Right atrium auricular region (tissue), 2 donors: ENCODE measurements around the gene PRKCH. TPM values are rescaled to one million over a fixed set of nuclear protein-coding genes. Genes with fewer than 3 reads are reported as not detected.

Experiments used
- DNase-seq: peaks from one replicate; pipeline ENCODE4 v3.0.0-alpha.2; 2019; ENCODE audit warnings: low spot score
- H3K27ac ChIP-seq, 2 donors: fragments of 200-600 bp; sonication (generic); 1 replicate in 1 of 2; 2 replicates in 1 of 2; pipeline ENCODE4 v1.5.1; 2016 to 2019
- H3K27me3 ChIP-seq, 2 donors: fragments of 200-600 bp; sonication (generic); one replicate each; pipeline versions ENCODE4 v1.5.1 to v1.6.0; 2017 to 2019
- H3K36me3 ChIP-seq: fragments of 200-600 bp; sonication (generic); one replicate; pipeline ENCODE4 v1.5.1; 2016
- H3K4me1 ChIP-seq, 2 donors: fragments of 200-600 bp; sonication (generic); one replicate each; pipeline versions ENCODE4 v1.5.1 to v1.6.0; 2017 to 2019
- H3K4me3 ChIP-seq, 2 donors: fragments of 200-600 bp; sonication (generic); 1 replicate in 1 of 2; 2 replicates in 1 of 2; pipeline ENCODE4 v1.5.1; 2017 to 2019; ENCODE audit warnings: mild to moderate bottlenecking in 1 of 2, moderate library complexity in 1 of 2
- H3K9me3 ChIP-seq, 2 donors: fragments of 200-600 bp; sonication (generic); one replicate each; pipeline ENCODE4 v1.5.1; 2019
- CTCF ChIP-seq, 2 donors: fragments of 200-600 bp; sonication (generic); IDR thresholded peaks; one replicate each; pipeline ENCODE4 v1.5.1; 2019; ENCODE audit warnings: antibody characterized with exemption in 2 of 2
- total RNA-seq, 2 donors: library from RNA; depleted of rRNA; stranded (reverse); fragments of >200 nt; gene quantifications; one replicate each; pipeline ENCODE4 v1.1.0, GENCODE V29; 2016

The PRKCH gene
- total RNA-seq, 2 donors from 2014 or later, result 24.9 to 40.3 TPM

GRCh38 chr14:61570549-61571290, 249.3 kb downstream of the PRKCH start:
- no peak for TF ChIP-seq CTCF (IDR thresholded peaks at IDR 0.05)
- Histone ChIP-seq H3K36me3 (no peaks in the 10 kb centered on the region), H3K4me1 (peaks cover 2 to 52% of the 10 kb centered on the region in 2 donors), H3K9me3 (no peaks in the 10 kb centered on the region), H3K4me3 (no peak overlapping the region), H3K27ac (peak overlapping the region; percentile 68 to 74), H3K27me3 (no peaks in the 10 kb centered on the region)
- peak; percentile 57 for DNase-seq

GRCh38 chr14:61571917-61572316, 250.5 kb downstream of the PRKCH start:
- H3K27ac ChIP-seq, result no peak overlapping the region
- no peak overlapping the region for H3K4me3 ChIP-seq
- no peaks in the 10 kb centered on the region for H3K36me3 ChIP-seq
- TF ChIP-seq CTCF (IDR thresholded peaks at IDR 0.05), result no peak
- H3K9me3 ChIP-seq, result no peaks in the 10 kb centered on the region
- DNase-seq, result peak; percentile 36
- H3K4me1 ChIP-seq, result peaks cover 2 to 44% of the 10 kb centered on the region in 2 donors
- no peaks in the 10 kb centered on the region for H3K27me3 ChIP-seq

GRCh38 chr14:61573321-61573720, 251.9 kb downstream of the PRKCH start:
- no peaks in the 10 kb centered on the region for H3K36me3 ChIP-seq
- H3K27ac ChIP-seq, result no peak overlapping the region
- no peak for TF ChIP-seq CTCF (IDR thresholded peaks at IDR 0.05)
- no peaks in the 10 kb centered on the region for H3K27me3 ChIP-seq
- H3K9me3 ChIP-seq, result no peaks in the 10 kb centered on the region
- peaks cover 0 to 33% of the 10 kb centered on the region in 2 donors for H3K4me1 ChIP-seq
- H3K4me3 ChIP-seq, result no peak overlapping the region
- peak; percentile 40 for DNase-seq

- Histone ChIP-seq H3K4me3 (no peak overlapping the region), H3K27me3 (no peaks in the 10 kb centered on the region), H3K9me3 (no peaks in the 10 kb centered on the region), H3K4me1 (peaks cover 0 to 27% of the 10 kb centered on the region in 2 donors), H3K27ac (no peak overlapping the region), H3K36me3 (no peaks in the 10 kb centered on the region)
- no peak for TF ChIP-seq CTCF (IDR thresholded peaks at IDR 0.05)
- no peak for DNase-seq
Observed at GRCh38 chr14:61573748-61574513, 252.6 kb downstream of the PRKCH start.

- no peaks in the 10 kb centered on the region for H3K9me3 ChIP-seq
Observed at GRCh38 chr14:61574514-61574807, 253.1 kb downstream of the PRKCH start.

More at GRCh38 chr14:61574514-61574807, 253.1 kb downstream of the PRKCH start:
- DNase-seq, result no peak
- no peak for TF ChIP-seq CTCF (IDR thresholded peaks at IDR 0.05)
- Histone ChIP-seq H3K27ac (no peak overlapping the region), H3K4me1 (peaks cover 0 to 22% of the 10 kb centered on the region in 2 donors), H3K36me3 (no peaks in the 10 kb centered on the region), H3K27me3 (no peaks in the 10 kb centered on the region), H3K4me3 (no peak overlapping the region)
